ENCODE data around the gene FGFR2. TPM values are rescaled to one million over a fixed set of nuclear protein-coding genes. Genes with fewer than 3 reads are reported as not detected.

FGFR2 gene
- total RNA-seq, 1 donor from 2014 or later: 34.2 TPM

DNA sequence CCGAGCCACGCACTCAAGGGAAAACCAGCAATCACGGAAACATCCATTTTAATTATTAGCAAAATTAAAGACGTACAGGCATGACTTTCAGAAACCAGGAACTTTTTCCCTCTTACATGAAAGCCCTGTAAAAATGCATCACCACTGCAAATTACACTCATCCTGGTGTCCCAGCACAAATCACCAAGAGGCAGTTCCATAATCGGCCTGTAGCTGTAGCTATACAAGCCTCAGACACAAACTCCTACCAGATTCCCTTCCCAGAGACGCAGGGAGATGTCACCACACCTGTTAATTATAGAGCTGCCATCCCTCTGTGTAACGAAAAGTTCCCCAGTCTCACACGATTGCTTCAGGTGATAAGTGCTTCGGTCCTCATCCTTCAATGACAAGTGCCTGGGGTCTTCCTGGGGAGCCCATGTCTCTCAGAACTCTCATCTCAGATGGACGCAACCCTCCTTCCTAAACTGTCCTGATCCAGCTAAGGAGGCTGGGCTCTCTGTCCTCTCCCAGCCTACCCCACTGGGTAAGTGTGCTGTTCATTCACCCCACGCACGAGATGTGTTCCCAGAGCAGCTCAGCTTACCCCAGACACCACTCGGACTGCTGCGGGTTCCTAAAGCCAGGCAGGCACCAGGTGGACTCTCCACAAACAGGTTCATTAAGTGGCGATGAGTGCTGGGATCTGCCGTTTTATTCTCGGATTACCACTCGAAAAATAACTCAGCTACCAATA, 5.9 kb downstream of the FGFR2 start:
- DNase-seq (ENCODE audit: low spot score in 2 of 2): no peak
- FAIRE-seq: no peak

DNA sequence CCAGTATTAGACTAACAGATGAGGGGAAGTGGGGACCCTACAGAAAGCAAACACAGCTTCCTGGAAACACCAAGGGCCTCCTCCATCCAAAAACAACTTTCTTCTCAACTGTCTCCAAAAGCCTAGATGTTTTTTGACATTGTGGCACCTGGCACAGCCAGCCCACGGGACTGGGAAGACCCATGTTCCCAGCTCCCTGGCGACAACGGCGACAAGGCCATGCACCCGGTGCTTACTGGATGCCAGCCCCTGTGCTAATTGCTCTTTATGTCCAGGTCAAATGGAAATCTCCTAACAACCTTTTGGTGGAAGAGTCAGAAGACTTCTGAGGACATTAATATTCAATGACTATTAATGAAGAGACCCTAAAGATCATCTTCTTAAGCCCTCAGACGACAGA, 7.1 kb downstream of the FGFR2 start:
- FAIRE-seq (no peak), DNase-seq (ENCODE audit: low spot score in 2 of 2) (no peak)

DNA sequence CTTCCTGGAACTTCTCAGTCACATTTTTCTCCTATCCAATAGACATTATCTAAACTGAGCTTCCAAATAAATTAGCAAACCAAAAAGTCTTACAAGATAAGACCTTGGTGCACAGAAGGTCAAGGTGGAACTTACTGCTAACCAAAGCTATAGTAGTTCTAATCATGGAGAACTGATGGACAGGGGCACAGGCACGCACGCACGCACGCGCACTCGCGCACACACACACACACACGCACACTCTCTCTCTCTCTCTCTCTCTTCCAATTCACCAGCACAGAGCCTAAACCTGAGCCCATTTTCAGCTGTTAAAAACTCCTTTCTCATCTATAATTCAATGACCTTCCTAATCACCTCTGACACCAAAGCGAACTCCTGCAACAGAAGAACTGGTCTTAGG, 7.5 kb downstream of the FGFR2 start:
- DNase-seq (ENCODE audit: low spot score in 2 of 2) (no peak), FAIRE-seq (no peak)

DNA sequence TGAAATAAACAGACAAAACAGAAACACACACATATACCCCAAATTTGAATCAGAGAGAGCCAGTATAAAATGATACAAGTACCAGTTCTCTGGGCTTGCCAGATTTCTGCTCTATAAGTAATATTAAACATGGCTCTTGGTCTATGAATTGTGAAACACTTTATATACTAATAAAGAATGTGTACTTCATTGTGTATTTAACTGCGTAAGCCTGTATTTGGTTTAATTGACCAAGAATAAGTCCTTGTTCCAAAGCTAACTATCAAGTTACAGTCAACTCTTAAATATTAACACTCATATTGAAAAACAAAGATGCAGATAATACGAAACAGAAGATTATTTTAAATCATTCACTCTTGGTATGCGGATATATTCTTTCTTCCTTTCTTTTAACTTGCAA, 8.7 kb downstream of the FGFR2 start:
- FAIRE-seq: no peak
- DNase-seq (ENCODE audit: low spot score in 2 of 2): no peak

DNA sequence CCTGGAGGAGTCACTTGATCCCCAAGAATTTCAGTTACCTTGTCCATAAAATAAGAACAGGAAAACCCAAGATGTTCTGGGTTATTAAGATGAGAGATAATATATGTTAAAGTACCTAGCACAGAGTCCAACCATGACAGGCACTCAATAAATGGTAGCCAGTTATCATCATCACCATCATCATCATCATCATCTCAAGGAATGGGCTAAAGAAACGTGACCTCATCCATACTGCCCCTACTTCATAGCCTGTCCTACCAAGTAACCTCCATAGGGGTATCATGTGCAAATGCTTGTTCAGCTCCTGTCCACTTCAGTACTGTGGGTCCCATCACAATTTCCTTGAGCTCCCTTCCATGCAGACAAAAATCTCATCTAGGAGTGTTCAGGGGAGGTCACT, 14.4 kb downstream of the FGFR2 start:
- FAIRE-seq (no peak), DNase-seq (ENCODE audit: low spot score in 2 of 2) (no peak)

DNA sequence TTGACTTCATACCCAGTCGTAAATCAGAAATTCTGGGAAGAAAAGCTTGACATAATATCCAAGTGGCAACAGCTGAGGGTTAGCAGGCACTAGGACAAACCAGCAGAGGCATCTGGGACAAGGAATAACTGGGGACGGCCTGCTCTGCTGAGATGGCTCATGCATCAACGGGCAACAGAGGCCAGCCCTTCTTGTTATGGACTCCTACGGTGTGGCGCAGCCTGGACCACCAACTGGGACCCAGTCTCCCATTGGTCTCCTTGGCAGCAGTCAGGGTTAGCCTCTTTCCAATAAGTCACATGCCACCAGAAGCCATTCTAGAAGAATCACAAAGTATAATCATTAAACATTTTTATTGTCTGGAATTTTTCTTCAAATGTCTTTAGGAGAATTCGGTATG, 15.0 kb downstream of the FGFR2 start:
- no peak for DNase-seq (ENCODE audit: low spot score in 2 of 2)
- no peak for FAIRE-seq

DNA sequence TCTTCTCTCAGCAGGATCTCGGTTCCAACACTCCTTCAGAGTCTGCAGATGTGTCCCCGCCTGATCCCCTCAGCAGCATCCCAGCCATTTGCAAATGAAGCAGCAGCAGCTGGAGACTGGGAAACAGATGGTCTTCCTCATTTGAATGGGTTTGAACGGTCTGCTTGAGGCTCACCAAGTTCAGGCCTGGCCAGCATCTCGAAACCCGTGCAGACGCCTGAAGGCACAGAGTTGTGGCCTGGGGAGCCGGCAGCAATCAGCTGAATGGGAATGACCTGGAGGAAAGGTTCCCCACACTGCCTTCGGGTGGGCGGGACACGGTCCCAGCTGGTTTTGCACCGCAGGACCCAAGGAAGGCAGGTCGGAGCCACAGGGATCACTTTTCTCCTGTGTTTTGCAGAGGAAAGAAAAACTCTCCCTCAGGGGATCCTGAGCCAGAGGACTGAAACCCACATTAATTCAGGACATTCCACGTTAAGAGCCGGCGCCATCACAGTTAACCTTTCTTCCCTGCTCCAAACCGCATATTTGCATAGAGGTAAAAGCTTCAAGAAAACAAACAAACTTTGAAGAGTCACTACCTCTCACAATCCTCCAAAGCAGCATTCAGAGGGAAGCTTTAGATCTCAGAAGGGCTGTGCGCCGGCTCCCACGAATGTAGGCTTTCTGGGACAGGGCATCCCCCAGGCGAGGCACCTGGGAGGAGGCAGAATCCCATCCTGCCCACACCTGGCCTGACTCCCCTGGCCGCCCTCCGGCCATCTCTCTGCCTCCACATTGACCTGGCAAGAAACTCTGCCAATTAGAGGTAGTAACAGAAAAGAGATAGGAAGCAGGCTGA, 17.7 kb downstream of the FGFR2 start:
- no peak for FAIRE-seq
- no peak for DNase-seq (ENCODE audit: low spot score in 2 of 2)

DNA sequence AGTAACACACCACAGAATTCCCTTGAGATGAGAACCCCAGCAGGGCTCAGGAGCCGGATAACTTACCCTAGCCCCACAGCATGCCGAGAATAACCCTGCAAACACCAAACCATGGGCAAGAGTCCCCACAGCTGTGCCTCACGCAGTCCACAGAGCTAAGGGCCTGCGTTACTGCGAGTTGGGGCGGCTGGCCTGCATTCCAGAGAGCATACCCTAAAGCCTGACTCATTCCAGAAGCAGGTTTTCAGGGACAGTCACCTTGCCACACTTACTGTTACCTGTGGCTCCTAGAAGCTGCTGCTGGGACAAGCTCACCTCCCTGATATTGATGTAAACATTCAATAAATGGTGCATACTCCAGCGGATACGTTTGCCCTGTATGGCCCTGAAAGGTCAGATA, 18.6 kb downstream of the FGFR2 start:
- DNase-seq (ENCODE audit: low spot score in 2 of 2) (no peak), FAIRE-seq (no peak)

DNA sequence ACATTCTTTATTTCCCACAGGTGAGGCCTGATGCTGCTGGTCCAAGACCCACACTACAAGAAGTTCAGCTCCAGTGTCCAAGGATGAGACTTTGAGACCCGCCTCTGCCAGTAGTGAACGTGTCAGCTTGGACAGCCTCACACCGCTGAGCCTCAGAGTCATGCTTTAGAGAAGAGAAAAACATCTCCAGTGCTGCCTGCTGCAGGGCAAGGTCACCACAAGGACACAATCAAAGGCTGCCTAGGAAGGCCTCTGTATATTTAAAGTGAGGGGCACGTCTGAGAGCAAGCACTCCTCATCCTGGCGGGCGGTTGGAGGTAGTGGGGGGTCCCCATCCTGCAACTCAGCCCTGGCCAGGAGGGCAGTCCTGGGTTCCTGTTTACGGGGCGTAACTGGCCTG, 19.3 kb downstream of the FGFR2 start:
- DNase-seq (ENCODE audit: low spot score in 2 of 2) (no peak), FAIRE-seq (no peak)

DNA sequence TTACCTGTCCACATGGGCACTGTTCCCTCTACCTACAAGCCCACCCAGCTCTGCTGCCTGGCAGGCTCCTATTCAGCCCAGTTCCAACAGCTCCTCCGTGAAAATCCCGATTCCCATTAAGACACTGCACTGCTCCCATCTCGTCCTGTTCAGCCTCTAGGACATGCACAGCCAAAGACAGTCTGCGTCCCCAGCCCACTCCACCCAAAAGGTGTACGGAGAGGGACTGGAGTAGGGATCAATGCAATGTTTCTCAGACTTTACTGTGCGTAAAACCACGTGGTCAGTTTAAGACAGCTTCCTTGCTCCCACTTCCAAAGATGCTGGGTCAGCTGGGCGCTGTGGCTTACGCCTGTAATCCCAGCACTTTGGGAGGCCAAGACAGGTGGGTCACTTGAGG, 19.9 kb downstream of the FGFR2 start:
- FAIRE-seq (no peak), DNase-seq (ENCODE audit: low spot score in 2 of 2) (no peak)

DNA sequence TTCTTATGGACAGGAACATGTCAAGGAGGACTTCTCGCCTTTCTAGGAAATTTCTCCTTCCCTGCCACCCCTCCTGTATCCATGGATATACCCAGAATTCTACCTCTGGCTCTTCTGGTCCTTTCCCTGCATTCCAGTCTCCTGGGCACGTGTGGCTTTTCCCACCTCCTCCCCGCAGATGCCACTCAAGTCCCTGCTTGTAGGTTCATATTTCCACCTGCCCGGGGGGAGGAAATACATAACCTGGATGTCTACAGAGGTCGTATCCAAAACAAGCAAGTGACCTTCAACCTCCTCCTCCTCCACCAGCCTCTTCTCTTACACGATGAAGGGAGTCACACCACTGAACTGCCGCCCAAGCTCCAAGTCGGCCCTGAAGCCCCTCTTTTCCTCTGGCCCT, 20.7 kb downstream of the FGFR2 start:
- DNase-seq (ENCODE audit: low spot score in 2 of 2) (no peak), FAIRE-seq (no peak)

DNA sequence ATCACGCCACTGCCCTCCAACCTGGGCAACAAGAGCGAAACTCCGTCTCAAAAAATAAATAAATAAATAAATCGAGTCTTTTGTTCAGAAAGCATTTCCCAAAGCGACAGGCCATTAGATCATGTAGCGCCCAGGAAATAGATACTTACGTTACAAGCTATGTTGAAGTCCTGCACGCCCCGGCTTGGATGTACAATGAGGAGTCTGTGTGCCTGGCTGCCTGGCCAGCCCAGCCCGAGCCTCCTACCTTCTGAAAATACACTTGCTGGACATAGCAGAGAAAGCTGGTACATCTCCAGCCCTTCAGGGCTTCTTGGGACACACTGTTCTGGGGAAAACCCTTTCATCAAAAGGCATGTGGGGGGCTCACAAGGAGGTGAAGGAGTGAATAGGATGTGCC, 22.1 kb downstream of the FGFR2 start:
- FAIRE-seq: no peak

DNA sequence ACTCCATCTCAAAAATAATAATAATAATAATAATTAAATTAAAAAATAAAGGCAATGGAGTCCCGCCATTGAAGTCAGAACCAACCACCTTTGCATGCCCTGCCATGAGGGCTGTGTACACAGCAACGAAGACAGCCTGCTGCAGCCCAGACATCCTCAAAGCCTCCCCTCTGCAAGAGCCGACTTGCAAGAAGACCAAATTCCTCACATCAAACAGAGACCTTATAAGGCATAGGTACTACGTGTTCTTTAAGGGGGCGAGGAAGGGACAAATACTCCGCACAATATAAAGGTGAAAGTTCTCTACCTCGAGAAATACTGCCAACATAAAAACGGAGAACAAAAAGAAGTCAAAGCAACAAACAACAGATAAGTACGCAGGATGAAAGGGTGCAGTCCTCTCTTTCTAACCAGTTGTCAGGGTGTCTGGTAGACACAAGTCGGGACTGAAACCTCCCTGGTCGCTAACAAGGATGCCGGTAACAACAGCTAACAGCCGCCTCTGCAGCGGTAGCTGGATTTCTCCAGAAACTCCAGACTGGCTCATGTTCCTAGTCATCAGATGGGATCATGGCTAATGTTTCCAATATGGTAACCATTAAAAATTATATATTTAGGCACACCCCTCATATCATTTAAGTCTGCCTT, 23.6 kb downstream of the FGFR2 start:
- FAIRE-seq (no peak), DNase-seq (ENCODE audit: low spot score in 2 of 2) (no peak)

More for the DNA sequence above, 22.1 kb downstream of the FGFR2 start:
- DNase-seq (ENCODE audit: low spot score in 2 of 2): no peak

DNA sequence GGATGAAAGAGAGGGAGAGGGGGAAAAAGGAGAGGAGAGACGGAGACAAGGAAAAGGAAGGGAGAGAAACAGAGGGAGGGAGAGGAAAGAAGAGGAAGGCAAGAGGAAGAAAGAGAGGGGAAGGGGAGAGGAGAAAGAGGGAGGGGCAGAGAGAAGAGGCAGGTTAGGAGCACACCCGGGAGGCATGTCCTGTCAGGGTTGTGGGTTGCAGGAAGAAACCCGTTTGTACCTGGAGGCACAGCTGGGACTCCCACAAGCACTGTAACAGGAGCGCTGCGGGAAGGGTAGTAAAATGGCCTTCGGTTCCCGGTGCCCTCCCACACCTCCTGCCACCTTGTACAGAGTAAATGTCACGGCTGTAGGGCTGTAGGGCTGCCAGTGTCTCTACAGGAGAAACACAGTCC, 24.7 kb downstream of the FGFR2 start:
- FAIRE-seq (no peak), DNase-seq (ENCODE audit: low spot score in 2 of 2) (no peak)

DNA sequence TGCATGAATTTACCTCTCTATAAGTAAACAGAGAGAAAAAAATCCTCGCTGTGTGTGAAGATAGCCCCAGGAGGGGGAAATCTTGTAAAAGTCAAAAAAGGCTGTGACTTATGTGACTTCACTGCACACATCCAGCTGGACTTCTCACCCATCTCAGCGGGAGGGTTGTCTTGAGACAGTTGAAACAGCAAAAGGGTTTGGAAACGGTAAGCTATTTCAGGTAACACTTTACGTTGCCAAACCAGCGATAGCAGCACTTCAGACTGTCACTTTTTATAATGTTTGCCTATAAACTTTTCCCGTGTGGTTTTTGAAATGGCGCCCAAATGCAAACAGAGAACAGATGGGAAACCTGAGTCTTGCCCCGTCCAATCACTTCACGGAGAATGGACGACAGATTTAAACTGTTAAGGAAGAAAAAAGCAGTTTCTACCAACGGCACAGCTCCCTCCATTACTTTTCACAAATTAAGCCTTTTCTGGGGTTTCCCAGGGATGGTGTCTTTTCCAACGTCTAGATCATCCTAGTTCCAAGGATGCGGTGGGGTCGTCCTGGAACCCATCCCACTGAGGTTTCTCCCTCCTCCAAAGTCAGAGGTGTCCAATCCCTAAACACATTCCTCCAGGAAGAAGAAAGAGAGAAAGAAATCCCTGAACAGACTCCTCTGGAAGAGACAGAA, 25.2 kb downstream of the FGFR2 start:
- FAIRE-seq: no peak
- DNase-seq (ENCODE audit: low spot score in 2 of 2): no peak

DNA sequence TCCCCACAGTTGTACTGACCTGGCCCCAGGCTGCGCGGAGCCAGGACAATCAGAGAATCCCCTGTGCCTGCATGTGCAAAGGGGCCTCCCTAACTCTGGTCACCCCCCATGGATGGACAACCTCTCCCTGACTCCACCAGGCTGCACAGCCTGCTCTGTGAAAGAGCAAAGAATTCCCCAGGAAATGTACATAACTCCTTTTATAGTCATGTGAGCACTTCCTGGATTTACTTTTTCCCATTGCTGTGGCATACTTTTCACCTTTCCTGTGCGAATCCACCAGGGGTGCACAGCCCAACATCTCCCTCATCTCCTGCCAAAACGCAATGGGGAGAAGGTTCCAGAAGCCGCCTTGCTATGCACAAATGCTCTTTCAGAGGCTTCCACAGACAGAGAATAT, 27.9 kb downstream of the FGFR2 start:
- FAIRE-seq (no peak), DNase-seq (ENCODE audit: low spot score in 2 of 2) (no peak)

DNA sequence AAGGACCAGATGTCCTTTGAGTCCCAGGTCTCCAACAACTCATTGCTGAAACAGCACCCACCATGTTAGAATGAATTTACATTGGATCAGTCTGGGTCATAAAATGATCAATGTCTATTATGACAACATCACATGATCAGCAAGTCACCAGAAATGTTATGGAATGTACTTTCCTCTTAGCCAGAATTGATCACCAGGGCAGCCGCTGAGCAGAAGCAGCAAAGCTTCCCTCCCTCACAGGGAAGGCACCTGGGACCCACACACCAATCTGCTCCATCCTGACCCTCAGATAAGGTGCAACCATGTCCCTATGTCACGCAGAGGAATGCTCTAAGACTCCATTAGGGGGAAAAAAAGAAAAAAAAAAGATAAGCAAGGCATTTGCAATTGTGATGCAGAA, 30.0 kb downstream of the FGFR2 start:
- DNase-seq (ENCODE audit: low spot score in 2 of 2) (no peak), FAIRE-seq (no peak)

DNA sequence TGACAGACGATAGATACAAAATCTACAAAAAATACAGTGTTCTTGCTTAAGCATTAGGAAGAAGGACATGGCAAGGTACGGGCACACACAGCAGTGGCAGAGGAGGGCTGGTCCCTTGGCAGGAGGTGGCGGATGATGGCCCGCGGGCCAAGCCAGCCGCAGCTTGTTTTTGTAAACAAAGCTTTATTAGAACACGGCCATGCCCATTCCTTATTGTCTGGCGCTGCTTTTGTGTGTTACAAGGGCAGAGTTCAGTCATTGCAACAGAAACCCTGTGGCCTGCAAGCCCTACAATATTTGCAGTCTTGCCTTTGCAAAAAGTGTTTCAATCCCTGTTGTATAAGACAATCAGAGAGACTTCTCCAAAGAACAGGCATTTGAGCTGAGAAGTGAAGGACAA, 30.7 kb downstream of the FGFR2 start:
- FAIRE-seq (no peak), DNase-seq (ENCODE audit: low spot score in 2 of 2) (no peak)

DNA sequence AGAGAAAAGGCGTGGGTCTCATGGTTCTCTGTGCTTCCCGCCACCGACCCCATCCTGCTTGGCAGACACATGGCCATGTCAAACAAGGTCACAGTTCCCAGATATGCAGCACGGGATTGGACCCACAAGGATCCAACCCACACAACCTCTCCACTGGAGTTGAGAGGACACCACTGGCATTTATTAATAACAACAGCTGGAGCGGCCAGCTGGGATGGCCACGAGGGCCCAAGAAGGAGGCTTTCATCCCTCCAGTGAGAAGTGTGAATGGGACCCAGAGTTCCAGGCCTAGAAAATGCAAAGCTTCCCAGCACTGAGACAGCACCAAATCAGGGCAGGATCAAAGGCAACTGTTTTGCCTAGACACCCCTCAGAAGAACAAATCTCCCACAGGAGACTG, 31.5 kb downstream of the FGFR2 start:
- DNase-seq (ENCODE audit: low spot score in 2 of 2) (no peak), FAIRE-seq (no peak)

DNA sequence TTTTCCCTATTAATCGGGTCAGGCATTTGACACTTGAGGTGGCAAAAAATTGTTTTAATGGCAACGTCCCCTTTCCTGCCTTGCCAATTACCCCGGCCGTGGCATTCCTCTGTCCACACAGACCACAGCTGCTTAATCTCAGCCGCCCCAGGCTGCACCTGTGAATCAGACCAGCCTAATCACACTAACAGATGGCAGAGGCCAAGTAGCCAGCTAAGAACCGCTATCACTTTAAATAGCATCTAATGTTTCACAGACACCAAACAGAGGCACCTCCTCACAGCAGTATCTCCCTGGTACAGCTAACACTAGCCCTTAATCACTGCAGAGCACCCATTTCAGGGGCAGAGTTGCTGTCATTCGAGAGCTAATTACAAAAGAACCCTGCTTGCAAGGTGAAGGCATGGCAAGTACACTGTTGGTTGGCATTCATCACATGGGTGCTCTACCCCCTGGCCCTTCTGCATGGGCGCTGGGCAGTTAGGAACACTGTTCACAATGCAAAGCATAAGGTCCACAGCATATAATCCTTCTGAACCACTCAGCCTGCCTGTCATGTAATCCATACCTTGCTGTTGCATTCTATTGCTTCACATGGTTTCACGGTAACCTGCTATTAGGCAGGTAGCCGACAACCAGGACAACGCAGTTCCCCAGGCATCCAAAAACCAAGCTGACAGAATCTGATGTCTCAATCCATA, 38.8 kb downstream of the FGFR2 start:
- FAIRE-seq (no peak), DNase-seq (ENCODE audit: low spot score in 2 of 2) (no peak)
